Measurements from ENCODE around the gene LARP1.
"Not testable (repeated sequence)": the region's sequence is repeated elsewhere in the genome, so short reads cannot be mapped to it uniquely, and the experiment has no call there.

DNA sequence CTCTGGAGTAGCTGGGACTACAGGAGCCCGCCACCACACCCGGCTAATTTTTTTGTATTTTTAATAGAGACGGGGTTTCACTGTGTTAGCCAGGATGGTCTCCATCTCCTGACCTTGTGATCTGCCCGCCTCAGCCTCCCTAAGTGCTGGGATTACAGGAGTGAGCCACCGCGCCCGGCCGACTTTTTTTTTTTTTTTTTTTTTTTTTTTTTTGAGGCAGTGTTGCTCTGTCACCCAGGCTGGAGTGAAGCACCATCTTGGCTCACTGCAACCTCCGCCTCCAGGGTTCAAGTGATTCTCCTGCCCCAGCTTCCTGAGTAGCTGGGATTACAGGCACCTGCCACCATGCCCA lies 80.5 kb downstream of the LARP1 start:
- not testable (repeated sequence) for TF ChIP-seq CTCF (IDR thresholded peaks at IDR 0.05; ENCODE audit: insufficient read depth, low read depth, low read length); EZH2 (IDR thresholded peaks at IDR 0.05; ENCODE audit: insufficient read depth, low read length)

All from astrocyte (in vitro differentiated cells and primary cell).